Lower leg skin (tissue), 3 donors: ENCODE measurements around the gene DISP3.

Experiments
- CTCF ChIP-seq, 3 donors: fragments of 450-650 bp; IDR thresholded peaks; one replicate each; pipeline ENCODE4 v1.5.1; 2016; ENCODE audit warnings: antibody characterized with exemption in 3 of 3, mild to moderate bottlenecking in 3 of 3, moderate library complexity in 2 of 3
- POLR2A ChIP-seq, 2 donors: fragments of 450-650 bp; IDR thresholded peaks; one replicate each; pipeline ENCODE4 v1.6.1; 2016 to 2017; ENCODE audit warnings: antibody characterized with exemption in 2 of 2, mild to moderate bottlenecking in 1 of 2, moderate library complexity in 1 of 2

DNA sequence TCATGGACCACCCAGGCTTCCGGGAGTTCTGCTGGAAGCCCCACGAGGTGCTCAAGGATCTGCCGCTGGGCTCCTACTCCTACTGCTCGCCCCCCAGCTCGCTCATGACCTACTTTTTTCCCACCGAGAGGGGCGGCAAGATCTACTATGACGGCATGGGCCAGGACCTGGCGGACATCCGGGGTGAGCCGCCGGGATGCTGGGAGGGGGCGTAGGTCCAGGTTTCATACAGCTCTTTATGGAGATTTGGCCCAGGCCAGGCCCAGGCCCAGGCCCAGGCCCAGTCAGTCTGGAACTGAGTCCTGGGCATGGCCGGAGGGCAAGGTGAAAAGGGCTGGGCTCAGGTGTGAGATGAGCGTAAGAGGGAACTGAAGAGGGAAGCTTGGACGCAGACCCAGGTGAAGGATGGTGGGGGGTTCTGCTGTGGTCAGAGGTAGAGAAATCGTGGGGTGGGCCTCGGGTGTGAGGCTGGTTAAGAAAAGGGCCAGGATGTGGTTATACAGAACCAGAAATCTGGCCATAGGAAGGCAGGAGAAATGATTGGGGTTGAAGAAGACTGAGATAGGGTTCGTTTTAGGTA lies 23.0 kb downstream of the DISP3 start:
- no peak for TF ChIP-seq CTCF (IDR thresholded peaks at IDR 0.05)
- TF ChIP-seq POLR2A (IDR thresholded peaks at IDR 0.05): no peak
